Posterior vena cava (tissue), 2 donors: Measurements from ENCODE around the gene KATNB1. TPM values are rescaled to one million over a fixed set of nuclear protein-coding genes. Genes with fewer than 3 reads are reported as not detected.

Source experiments
- DNase-seq: peaks from one replicate; pipeline ENCODE4 v3.0.0-alpha.2; 2020; ENCODE audit warnings: low spot score
- intact Hi-C, 2 donors: fragments of 100-400 bp; cut with DNase I; formaldehyde crosslinking; loops; one replicate each; pipeline versions ENCODE4 v1.14.1 to v1.14.2; 2022 to 2023
- long read RNA-seq, 2 donors: library from polyadenylated mRNA; unstranded; transcript quantifications; one replicate each; pipeline ENCODE4 v2.0.0, GENCODE V29; 2020 to 2021
- total RNA-seq, 2 donors: library from RNA; stranded (reverse); fragmentation: NEBNext Ultra II Directional; extraction: Animal tissue kit (Norgen Biotek cat#: 25700); gene quantifications; one replicate each; pipeline ENCODE4 v1.2.1, GENCODE V29; 2021
- donor health status: DM: yes; HTN: yes; CAD: no.
- donor health status: DM: yes; HTN: yes; CAD: no.

KATNB1 gene, protein sequence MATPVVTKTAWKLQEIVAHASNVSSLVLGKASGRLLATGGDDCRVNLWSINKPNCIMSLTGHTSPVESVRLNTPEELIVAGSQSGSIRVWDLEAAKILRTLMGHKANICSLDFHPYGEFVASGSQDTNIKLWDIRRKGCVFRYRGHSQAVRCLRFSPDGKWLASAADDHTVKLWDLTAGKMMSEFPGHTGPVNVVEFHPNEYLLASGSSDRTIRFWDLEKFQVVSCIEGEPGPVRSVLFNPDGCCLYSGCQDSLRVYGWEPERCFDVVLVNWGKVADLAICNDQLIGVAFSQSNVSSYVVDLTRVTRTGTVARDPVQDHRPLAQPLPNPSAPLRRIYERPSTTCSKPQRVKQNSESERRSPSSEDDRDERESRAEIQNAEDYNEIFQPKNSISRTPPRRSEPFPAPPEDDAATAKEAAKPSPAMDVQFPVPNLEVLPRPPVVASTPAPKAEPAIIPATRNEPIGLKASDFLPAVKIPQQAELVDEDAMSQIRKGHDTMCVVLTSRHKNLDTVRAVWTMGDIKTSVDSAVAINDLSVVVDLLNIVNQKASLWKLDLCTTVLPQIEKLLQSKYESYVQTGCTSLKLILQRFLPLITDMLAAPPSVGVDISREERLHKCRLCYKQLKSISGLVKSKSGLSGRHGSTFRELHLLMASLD
- total RNA-seq, result 10 to 100 TPM in 1 of 2 donors, 1 to 10 TPM in 1; 9.1 to 12.8 TPM
- long read RNA-seq, donor 1, partial matches to known transcripts, result 3 of 10 reads
- long read RNA-seq, donor 1, other reads (novel, unspliced or antisense), result 4 of 10 reads
- long read RNA-seq, donor 2, transcript KATNB1-201 (20 exons, 2,664 nt), result major isoform, 36 of 62 reads
- long read RNA-seq, donor 2, partial matches to known transcripts, result 17 of 62 reads
- long read RNA-seq, donor 2, other reads (novel, unspliced or antisense), result 9 of 62 reads

DNA sequence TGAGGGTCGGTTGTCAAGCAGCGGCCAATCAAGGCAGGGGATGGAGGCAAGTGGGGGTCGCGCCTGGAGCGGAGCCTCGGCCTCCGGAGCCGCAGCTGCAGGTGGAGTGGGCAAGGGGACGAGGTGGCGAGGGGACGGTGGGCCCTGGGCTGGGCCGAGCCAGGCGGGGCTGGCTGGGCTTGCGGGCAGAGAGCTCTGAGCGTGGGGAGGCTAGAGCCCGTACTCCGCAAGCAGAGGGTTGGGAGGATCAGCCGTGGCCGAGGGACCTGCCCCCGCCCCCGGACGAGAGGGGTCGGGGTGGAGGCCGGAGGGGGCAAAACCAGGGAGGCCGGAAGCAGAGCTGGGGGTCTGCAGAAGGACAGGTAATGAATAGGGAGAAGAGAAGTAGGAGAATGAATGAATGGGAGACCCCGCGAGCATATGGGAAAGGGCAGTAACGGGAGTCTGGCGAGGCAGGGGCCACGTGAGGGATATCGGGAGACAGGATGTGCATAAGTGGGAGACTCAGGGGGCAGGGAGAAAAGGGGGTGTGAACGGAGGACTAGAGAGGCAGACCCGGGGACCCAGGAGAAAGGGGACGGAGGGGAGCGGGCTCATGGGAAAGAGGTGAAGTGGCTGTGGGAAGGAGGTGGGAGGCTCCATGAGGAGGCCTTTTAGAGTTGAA is at the start of gene KATNB1:
Gene KATNB1 (plus strand): TSS at position 16 of the 664 bp plus-strand sequence. CDS start 1,474 bp downstream, outside the sequence.
- no peak for DNase-seq
- intact Hi-C loops, result no loop called here

DNA sequence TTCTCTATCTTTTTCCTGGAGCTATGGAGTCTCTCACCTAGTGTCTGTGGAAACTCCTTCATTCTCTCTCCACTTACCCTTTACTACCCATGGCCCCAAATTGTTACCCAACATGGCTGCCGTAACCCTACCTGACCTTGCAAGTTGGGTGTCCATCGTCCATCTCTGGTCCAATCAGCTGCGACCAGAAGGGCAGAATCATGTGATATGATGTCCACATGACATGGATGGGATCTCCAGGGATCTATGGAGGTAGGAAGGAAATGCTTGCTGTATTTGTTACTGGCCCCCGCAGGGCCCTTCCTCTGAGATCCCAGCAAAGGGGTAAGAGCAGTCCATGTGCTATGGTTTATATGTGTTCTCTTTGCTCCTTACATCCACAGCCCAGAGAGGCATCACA is 49.0 kb upstream of the KATNB1 start:
- DNase-seq, result no peak
- intact Hi-C loops, result no loop called here

DNA sequence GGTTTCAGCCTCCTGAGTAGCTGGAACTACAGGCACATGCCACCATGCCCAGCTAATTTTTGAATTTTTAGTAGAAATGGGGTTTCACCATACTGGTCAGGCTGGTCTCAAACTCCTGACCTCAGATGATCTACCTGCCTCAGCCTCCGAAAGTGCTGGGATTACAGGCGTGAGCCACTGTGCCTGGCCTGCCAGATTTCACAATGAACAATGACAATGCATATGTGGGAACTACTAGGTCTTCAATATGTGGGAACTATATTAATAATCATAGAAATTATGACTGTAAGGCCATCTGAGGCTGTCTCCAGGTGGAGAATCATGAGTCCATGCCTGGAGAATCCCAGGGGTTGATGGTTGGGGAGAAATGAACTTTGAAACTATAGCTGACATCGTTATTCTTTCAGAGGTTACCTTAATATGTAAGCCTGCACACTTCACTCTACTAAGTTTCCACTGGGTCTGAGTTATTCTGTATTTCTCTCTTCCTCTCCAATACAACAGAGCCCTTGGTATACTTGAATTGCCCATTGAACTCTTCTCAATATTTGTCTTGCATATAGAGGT is 48.1 kb upstream of the KATNB1 start:
- intact Hi-C loops, result no loop called here
- no peak for DNase-seq

DNA sequence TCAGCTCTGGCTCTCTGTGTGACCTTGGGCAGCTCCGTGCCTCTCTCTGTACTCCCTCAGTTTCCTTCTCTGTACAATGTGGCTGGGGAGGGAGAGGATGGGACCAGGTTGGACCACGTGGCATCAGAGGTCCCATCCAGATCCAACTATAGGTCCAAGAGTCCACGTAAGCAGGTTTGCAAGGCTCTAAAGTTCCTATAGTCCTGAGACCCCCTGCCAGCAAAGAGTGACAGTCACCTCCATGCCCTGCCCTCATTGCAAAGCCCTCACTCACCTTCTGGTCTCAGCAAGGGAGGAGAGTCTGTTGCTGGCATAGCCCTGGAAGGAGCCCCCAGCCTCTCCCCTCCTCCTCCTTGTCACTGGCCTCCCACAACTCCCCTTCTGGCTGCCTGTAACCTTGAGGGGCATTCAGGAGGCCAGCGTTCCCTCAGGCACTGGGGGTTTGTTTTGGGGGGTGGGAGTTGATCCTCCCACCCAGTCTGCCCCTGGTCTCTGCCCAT is 47.0 kb upstream of the KATNB1 start:
- DNase-seq, result no peak
- intact Hi-C loops, result no loop called here

DNA sequence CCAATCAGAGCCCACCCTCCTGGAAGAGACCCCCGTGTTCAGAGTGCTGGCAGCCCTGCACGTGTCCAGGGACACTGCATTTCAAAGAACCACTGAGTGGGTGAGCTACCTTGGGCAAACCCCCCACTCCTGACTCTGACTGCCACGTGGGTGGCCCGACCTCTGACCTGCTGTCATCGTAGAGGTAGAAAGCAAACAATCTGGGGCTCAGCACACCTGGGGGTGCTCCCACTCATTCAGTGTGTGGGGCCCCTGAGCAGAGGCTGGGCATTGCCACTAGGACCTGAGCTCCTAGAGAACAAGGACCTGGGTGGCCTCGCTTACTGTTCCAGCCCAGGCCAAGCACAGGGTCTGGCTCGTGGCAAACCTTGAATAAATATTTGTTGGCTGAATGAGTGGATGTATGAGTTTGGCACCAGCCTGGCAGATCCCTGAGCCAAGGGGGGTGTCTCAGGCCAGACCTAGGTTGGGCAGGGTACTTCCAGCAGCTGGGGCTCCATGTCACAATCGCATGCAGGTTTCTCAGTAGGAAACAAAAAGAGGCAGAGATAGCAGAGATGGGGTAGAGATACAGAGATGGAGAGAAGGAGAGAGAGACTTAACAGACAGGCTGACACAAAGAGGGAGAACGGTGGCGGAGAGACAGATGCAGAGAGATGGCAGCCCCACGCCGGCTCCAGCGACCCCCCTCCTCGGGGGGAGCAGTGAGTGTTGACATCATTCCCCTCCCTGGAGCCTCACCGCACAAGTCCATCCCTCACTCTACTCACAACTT is 46.4 kb upstream of the KATNB1 start:
- intact Hi-C loops, result no loop called here

DNA sequence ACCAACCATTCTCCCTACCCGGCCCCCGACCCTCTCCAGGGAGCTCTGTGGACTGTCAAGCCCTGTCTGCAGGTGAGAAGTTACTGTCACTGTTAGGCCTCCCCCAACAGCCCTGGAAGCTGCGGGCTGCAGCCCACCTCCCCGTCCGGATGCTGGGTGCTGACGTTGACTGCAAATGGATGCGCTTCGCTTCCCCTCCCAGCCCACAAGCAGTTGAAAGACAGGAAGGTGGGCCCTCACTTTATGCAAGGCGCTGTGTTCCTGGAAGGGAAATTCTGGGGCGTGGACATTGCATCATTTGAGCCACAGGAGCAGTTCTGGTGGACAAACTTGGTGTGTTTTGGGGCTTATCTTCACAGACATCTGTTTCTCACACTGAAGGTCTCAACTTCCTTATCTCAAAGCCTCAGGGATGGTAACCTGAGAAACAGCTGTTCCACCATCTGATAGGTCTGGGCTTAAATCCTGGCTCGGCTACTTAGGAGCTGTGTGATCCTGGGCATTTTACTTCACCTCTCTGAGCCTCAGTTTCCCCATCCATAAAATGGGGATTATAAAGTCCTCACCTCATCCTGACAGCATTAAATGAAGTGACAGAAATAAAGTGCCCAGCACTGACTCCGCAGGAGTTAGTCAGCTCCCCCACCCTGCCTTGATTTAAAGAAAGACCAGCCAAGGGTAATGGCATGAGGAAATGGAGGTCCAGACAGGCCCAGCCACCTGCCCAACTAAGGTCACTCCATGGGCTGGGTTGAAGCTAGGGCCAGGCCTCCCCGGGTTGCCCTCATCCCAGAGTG is 45.6 kb upstream of the KATNB1 start:
- no peak for DNase-seq
- intact Hi-C loops, result no loop called here

More for the DNA sequence above, 46.4 kb upstream of the KATNB1 start:
- no peak for DNase-seq

DNA sequence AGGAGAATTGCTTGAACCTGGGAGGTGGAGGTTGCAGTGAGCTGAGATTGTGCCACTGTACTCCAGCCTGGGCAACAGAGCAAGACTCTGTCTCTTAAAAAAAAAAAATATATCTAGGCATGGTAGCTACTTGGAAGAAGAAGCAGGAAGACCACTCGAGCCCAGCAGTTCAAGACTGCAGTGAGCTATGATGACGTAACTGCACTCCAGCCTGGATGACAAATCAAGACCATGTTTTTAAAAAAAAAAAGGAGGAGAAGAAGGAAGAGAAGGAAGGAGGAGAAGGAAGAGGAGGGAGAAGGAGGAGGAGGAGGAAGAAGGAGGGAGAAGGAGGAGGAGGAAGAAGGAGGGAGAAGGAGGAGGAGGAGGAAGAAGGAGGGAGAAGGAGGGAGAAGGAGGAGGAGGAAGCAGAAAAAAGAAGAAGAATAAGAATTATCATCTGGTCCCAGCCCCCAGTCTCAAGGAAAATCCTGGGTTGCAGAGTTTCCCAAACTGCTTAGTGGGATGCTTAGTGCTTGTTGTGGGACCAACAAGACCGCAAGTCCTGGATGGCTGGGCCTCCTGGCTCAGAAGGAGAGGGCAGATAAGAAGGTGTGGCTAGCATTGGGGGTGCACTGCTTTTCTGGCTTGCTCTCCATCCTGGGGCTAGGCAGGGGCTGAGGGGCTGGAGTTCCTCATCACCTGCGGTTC is 44.6 kb upstream of the KATNB1 start:
- DNase-seq, result no peak
- intact Hi-C loops, result no loop called here

DNA sequence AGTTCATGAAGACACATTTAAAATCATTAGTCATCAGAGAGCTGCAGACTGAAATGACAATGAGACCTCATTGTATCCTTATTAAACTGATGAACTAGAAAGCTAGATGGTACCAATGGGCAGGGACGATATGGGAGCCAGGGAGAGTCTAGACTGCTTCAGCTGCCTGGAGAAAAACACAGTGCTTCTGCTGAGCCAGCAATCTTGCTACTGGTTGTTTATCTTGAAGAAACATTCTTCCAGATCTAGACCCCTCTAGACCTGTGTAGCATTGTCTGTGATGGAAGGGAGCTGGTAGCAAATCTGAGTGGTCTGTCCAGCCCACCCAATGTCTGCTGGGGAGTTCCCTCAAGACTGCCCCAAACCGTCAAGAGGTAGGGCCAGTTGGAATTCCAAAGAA is 42.9 kb upstream of the KATNB1 start:
- DNase-seq, result no peak
- intact Hi-C loops, result no loop called here

DNA sequence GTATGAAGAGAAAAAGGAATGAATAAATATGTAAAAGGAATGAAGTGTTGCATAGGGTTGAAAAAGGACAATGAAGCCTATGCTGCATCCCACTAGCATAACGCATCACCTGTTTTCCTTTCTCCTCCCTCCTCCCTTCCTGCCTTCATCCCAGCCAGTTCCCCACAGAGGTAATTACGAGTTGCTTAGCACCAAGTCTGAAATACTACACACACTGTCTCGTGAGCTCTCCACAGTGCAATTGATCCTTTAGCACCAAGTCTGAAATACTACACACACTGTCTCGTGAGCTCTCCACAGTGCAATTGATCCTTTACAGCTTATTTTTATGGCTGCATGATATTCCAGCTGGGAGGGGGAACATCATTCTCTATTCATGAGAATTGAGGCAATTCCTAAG is 42.0 kb upstream of the KATNB1 start:
- DNase-seq, result no peak
- intact Hi-C loops, result no loop called here

DNA sequence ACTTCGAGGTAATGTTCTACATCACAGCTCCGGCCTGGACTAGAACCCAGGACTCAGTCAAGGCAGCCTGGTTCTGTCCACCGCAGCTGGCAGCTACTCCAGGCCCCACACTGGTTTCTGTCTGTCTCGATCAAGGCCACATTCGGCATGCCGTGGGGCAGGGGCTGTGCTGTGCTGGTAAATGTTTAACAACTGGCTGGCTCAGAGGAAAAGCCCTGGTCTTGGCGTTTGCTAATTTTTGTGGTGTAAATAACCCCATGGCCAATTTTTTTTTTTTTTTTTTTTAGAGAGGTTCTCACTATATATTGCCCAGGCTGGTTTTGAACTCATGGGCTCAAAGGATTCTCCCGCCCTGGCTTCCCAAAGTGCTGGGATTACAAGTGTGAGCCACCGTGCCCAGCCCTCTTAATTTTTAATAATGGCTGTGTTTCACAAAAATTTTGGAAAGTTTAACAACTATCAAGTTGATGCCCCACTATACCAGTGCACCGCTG is 41.3 kb upstream of the KATNB1 start:
- DNase-seq, result no peak
- intact Hi-C loops, result no loop called here

DNA sequence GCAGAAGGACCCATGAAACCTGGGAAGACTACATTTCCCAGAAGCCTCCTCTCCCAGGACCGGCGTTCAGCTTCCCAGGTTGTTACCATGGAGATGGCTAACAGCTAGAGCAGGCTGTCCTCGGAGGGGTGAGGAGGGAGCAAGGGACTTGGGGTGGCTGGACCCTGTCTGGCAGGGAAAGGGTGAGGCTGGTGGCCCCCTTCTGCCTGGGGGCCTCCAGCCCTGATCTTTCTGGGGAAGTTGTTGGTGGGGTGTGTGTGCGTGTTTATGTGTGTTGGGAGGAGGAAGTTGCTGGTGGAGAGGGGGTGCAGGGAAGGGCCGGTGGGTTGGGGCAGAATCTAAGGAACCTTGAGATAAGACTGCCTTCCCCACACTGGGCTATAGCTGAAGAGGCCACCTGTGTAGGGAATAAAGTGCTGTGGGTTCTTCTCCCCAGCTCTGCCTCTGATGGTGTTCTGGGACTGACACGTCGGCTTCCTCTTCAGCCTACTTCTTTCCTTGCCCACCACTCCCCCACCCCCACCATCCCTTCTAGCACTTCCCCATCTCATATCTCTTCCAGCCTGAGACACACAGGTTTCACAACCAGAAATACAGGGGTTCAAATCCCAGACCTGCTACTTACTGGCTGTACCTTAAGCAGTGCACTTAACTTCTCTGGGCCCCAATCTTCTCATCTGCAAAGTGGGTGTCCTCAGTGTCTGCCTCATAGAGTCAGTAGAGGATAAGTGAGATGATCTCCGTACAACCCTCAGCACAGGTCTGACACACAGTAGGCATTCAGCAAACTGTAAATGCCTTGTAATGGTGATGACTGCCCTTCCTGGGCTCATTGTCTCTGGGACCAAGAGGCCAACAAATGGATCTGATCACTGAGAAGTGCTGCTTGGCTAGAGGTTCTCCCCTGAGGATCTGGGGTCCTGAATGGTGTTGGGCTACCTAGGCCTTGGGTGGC is 40.6 kb upstream of the KATNB1 start, which contains the start of gene DRC7:
Gene DRC7 (plus strand): TSS at position 82 of the 955 bp plus-strand sequence. CDS start 3,144 bp downstream, outside the sequence.
- DNase-seq, result no peak
- intact Hi-C loops, result no loop called here

DNA sequence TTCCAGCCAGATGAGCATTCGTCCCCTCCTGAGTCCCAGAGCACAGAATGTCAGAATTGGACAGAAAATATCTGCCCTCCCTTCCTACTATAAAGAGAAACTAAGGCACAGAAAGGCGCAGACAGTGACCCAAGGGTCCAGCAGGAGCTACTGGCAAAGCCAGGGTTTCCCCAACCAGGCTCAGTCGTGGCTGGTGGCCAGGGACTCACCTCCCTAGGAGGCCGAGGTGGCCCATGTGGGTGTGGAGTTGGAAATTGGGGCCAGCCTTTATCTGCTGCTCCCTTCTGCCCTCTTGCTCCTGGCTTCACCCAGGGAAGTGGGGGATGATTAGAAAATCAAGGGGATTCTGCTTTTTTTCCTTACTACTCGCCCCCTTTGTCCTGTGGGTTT is 39.9 kb upstream of the KATNB1 start:
- no peak for DNase-seq
- intact Hi-C loops, result no loop called here

DNA sequence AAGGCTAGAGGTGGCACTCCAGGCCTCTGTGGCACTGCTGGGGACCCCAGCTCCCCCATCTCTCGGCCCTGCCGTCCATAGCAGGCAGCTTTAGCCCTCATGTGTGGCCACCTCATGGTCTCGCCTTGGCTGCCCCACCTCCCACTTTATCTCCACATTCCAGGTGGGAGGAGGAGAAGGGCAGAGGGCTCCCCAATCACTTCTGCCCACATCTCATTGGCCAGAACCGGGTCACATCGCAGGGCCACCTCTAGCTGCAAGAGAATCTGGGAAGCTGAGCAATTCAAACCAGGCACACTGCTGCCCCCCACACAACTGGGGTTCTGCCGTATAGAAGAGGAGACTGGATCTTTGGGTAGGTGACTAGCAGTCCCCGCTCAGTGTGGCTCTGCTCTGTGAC is 39.3 kb upstream of the KATNB1 start:
- intact Hi-C loops, result no loop called here

DNA sequence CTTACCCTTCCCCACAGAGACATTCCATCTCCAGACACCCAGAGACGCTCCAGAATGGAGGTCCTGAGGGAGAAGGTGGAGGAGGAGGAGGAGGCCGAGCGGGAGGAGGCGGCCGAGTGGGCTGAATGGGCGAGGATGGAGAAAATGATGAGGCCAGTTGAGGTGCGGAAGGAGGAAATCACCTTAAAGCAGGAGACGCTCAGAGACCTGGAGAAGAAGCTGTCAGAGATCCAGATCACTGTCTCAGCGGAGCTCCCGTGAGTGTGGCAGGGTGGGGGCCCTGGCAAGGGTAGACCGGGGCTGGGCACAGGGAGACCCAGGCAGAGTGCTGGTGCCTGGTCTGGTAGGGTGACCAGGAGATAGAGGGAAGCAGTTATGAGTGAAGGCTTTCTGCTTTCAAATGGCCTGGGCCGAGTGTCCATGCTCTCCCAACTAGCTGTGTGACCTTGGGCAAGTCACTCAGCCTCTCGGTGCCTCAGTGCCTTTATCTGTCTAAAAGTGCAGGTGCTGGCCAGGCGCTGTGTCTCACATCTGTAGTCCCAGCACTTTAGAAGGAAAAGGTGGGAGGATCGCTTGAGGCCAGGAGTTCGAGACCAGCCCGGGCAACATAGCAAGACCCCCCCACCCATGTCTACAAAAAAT is 37.6 kb upstream of the KATNB1 start:
- intact Hi-C loops, result no loop called here
- DNase-seq, result no peak

More for the DNA sequence above, 39.3 kb upstream of the KATNB1 start:
- no peak for DNase-seq

DNA sequence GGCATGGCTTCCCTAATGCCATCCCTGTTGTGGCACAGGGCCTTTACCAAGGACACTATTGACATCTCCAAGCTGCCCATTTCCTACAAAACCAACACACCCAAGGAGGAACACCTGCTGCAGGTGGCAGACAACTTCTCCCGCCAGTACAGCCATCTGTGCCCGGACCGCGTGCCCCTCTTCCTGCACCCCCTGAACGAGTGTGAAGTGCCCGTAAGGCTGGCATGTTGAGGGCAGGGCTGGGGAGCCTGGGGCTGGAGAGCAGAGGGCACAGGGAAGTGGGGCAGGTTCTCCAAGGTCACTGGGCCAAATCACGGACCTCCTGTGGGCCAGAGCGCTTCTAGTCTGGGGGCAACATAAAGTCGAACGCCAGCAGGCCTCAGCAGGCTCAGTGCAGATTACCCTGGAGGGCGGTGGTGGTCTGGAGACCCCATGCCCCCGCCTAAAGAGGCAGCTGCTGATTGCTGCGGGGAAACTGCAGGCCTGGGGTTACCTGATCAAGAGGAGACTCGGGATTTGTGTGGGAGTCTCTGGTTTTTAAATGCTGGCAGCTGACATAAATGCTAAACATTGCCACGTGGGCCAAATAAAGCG is 36.7 kb upstream of the KATNB1 start:
- DNase-seq, result no peak
- intact Hi-C loops, result no loop called here
